T-cell (primary cell): Measurements from ENCODE around the gene TMEM89. TPM values are rescaled to one million over a fixed set of nuclear protein-coding genes. Genes with fewer than 3 reads are reported as not detected.

Experiments
- ATAC-seq, 4 experiments: fragments of 200-7000 bp in 3 of 4; fragments of 150-1000 bp in 1 of 4; cut with Tn5 transposase; replicated peaks in 1 of 4; 1 replicate in 3 of 4; 2 replicates in 1 of 4; pipeline ENCODE4 v1.10.0; 2021; ENCODE audit warnings: moderate library complexity in 3 of 4, mild to moderate bottlenecking in 2 of 4, moderate number of reproducible peaks in 1 of 4
- CTCF ChIA-PET, 2 donors: fragments of 300-600 bp; sonication (Branson Sonifier 250); formaldehyde crosslinking; loops; one replicate each; lab custom pipeline; 2022; ENCODE audit warnings: antibody characterized with exemption in 2 of 2; lab: Charles Lee
- POLR2A ChIA-PET, 2 donors: fragments of 300-600 bp; sonication (Branson Sonifier 250); formaldehyde crosslinking; loops; one replicate each; lab custom pipeline; 2022; ENCODE audit warnings: antibody characterized with exemption in 2 of 2; lab: Charles Lee
- DNase-seq, 35 experiments: peaks; one replicate each; pipeline versions ENCODE4 v3.0.0 to v3.0.0-alpha.2; 2013 to 2023
- H3K27ac ChIP-seq: one replicate; pipeline ENCODE4 v1.5.1; 2013; ENCODE audit warnings: low read length
- H3K27me3 ChIP-seq, 2 experiments: replicated peaks in 1 of 2; 1 replicate in 1 of 2; 2 replicates in 1 of 2; pipeline versions ENCODE4 v1.6.1 to v1.7.0; 2013; ENCODE audit warnings: low read length in 1 of 2, mixed read lengths in 1 of 2; ENCODE audit not compliant: control insufficient read depth in 2 of 2, insufficient read depth in 2 of 2; ENCODE audit errors: extremely low read depth in 1 of 2
- H3K36me3 ChIP-seq, 2 donors: 1 replicate in 1 of 2; 2 replicates in 1 of 2; pipeline versions ENCODE4 v1.6.1 to v1.7.0; 2013; ENCODE audit warnings: low read length in 1 of 2; ENCODE audit not compliant: control insufficient read depth in 2 of 2, insufficient read depth in 1 of 2; ENCODE audit errors: extremely low read depth in 1 of 2
- H3K4me1 ChIP-seq, 2 experiments: 1 replicate in 1 of 2; 2 replicates in 1 of 2; pipeline versions ENCODE4 v1.6.1 to v1.7.0; 2013; ENCODE audit warnings: low read length in 2 of 2, mixed read lengths in 1 of 2; ENCODE audit not compliant: insufficient read depth in 2 of 2, control insufficient read depth in 1 of 2; ENCODE audit errors: extremely low read depth in 1 of 2
- H3K4me3 ChIP-seq, 2 donors: 1 replicate in 1 of 2; 2 replicates in 1 of 2; pipeline versions ENCODE4 v1.5.1 to v1.7.0; 2013; ENCODE audit warnings: mild to moderate bottlenecking in 2 of 2, low read length in 1 of 2, moderate library complexity in 1 of 2; ENCODE audit not compliant: control insufficient read depth in 1 of 2; ENCODE audit errors: extremely low read depth in 1 of 2
- H3K9me3 ChIP-seq: 2 replicates; pipeline ENCODE4 v1.7.0; 2013
- H3K27ac Mint-ChIP-seq, 2 donors: one replicate each; pipeline ENCODE4 v1.8.0; 2020 to 2021; ENCODE audit warnings: mild to moderate bottlenecking in 2 of 2, mixed read lengths in 2 of 2
- H3K27me3 Mint-ChIP-seq, 2 donors: one replicate each; pipeline ENCODE4 v1.8.0; 2021 to 2022; ENCODE audit warnings: mixed read lengths in 2 of 2
- H3K36me3 Mint-ChIP-seq: one replicate; pipeline ENCODE4 v1.8.0; 2021; ENCODE audit warnings: mixed read lengths
- H3K4me1 Mint-ChIP-seq, 3 donors: one replicate each; pipeline ENCODE4 v1.8.0; 2020 to 2022; ENCODE audit warnings: mixed read lengths in 3 of 3, mild to moderate bottlenecking in 1 of 3
- H3K4me3 Mint-ChIP-seq, 3 donors: one replicate each; pipeline ENCODE4 v1.8.0; 2020 to 2022; ENCODE audit warnings: mild to moderate bottlenecking in 3 of 3, mixed read lengths in 3 of 3, moderate library complexity in 3 of 3
- H3K9me3 Mint-ChIP-seq, 3 donors: one replicate each; pipeline ENCODE4 v1.8.0; 2020 to 2022; ENCODE audit warnings: mixed read lengths in 3 of 3
- WGBS: methylation state at CpG from one replicate; pipeline ENCODE4 v1.1.5; 2013; ENCODE audit warnings: missing lambda C conversion rate; ENCODE audit not compliant: insufficient coverage; 5-methylcytosine and 5-hydroxymethylcytosine counted together
- total RNA-seq, 35 experiments: library from RNA in 6 of 35; stranded (reverse) in 6 of 35; fragments of 120-200 nt in 1 of 35; gene quantifications; one replicate each; pipeline versions ENCODE4 v1.2.1 to v1.2.4 and lab custom pipeline; 2013 to 2026

TMEM89 gene
- total RNA-seq, 5 donors from 2014 or later (not counting 1 experiment from before 2014, with no cell fraction given): 0.39 TPM; not detected in 4

GRCh38 chr3:48595075-48595525 is 26.5 kb downstream of the TMEM89 start, which contains the start of gene COL7A1:
COL7A1 (minus strand) TSS chr3:48595329; CDS start chr3:48595159, 170 bp downstream.
- H3K36me3 Mint-ChIP-seq: peaks cover 12% of the 10 kb centered on the region
- no peaks in the 10 kb centered on the region for H3K9me3 ChIP-seq
- H3K4me3 Mint-ChIP-seq: peak within 1 kb of the TSS in 1 of 3 donors; percentile 58
- peaks cover 22 to 38% of the 10 kb centered on the region in 2 donors for H3K27me3 Mint-ChIP-seq
- ChIA-PET POLR2A (no interaction called here), CTCF (no interaction called here)
- peaks cover 0 to 59% of the 10 kb centered on the region in 2 experiments for H3K27me3 ChIP-seq
- H3K9me3 Mint-ChIP-seq: no peaks in the 10 kb centered on the region
- no peak within 1 kb of the TSS for H3K4me3 ChIP-seq
- H3K36me3 ChIP-seq: peaks cover 8 to 25% of the 10 kb centered on the region in 2 donors
- peak in 8 of 35 experiments; percentile 5 to 44 (median 16) for DNase-seq
- H3K4me1 ChIP-seq: peaks cover 0 to 8% of the 10 kb centered on the region in 2 experiments
- ATAC-seq: peak in 1 of 4 experiments; percentile 60
- 8% methylated on average over 27 of the region's 35 CpGs for WGBS
- peaks cover 6 to 9% (median 6%) of the 10 kb centered on the region in 3 donors for H3K4me1 Mint-ChIP-seq
- H3K27ac ChIP-seq: no peak within 1 kb of the TSS
- no peak within 1 kb of the TSS for H3K27ac Mint-ChIP-seq

GRCh38 chr3:48594417-48595049 is 27.0 kb downstream of the TMEM89 start:
- Mint-ChIP-seq H3K9me3 (no peaks in the 10 kb centered on the region), H3K27me3 (peaks cover 27 to 43% of the 10 kb centered on the region in 2 donors), H3K36me3 (peaks cover 6% of the 10 kb centered on the region), H3K4me1 (peaks cover 6 to 9% (median 6%) of the 10 kb centered on the region in 3 donors), H3K27ac (no peak overlapping the region), H3K4me3 (peak overlapping the region in 1 of 3 donors; percentile 58)
- WGBS: 43% methylated on average over 39 of the region's 39 CpGs
- ChIA-PET POLR2A (no interaction called here), CTCF (no interaction called here)
- no peak for DNase-seq
- peaks cover 0 to 8% of the 10 kb centered on the region in 2 experiments for H3K4me1 ChIP-seq
- peak in 1 of 4 experiments; percentile 4 for ATAC-seq
- H3K27ac ChIP-seq: no peak overlapping the region
- peaks cover 0 to 64% of the 10 kb centered on the region in 2 experiments for H3K27me3 ChIP-seq
- H3K36me3 ChIP-seq: peaks cover 8 to 21% of the 10 kb centered on the region in 2 donors
- H3K9me3 ChIP-seq: no peaks in the 10 kb centered on the region
- H3K4me3 ChIP-seq: no peak overlapping the region

- no peak for DNase-seq
- Mint-ChIP-seq H3K4me3 (no peak overlapping the region), H3K27me3 (peaks cover 36 to 53% of the 10 kb centered on the region in 2 donors), H3K4me1 (peaks cover 6 to 9% (median 6%) of the 10 kb centered on the region in 3 donors), H3K9me3 (no peaks in the 10 kb centered on the region), H3K36me3 (no peaks in the 10 kb centered on the region), H3K27ac (no peak overlapping the region)
- no peak for ATAC-seq
- CTCF ChIA-PET: no interaction called here
- Histone ChIP-seq H3K4me1 (peaks cover 0 to 8% of the 10 kb centered on the region in 2 experiments), H3K27ac (no peak overlapping the region), H3K4me3 (no peak overlapping the region), H3K36me3 (peaks cover 0 to 9% of the 10 kb centered on the region in 2 donors), H3K9me3 (no peaks in the 10 kb centered on the region), H3K27me3 (peaks cover 0 to 75% of the 10 kb centered on the region in 2 experiments)
- WGBS: 79% methylated on average over 2 of the region's 9 CpGs
- POLR2A ChIA-PET: interaction anchor here in 1 of 2 donors (0.5 kb wide), 1 partner anchor 9 kb away, joined by 8 read pairs; no protein-coding TSS in a partner anchor
Measured at GRCh38 chr3:48593337-48593736, 28.2 kb downstream of the TMEM89 start.

GRCh38 chr3:48592519-48593087 is 29.0 kb downstream of the TMEM89 start:
- DNase-seq: no peak
- POLR2A ChIA-PET: no interaction called here
- WGBS: 88% methylated on average over 13 of the region's 21 CpGs
- Mint-ChIP-seq H3K4me3 (no peak overlapping the region), H3K27me3 (peaks cover 41 to 57% of the 10 kb centered on the region in 2 donors), H3K4me1 (peaks cover 6 to 9% (median 6%) of the 10 kb centered on the region in 3 donors), H3K9me3 (no peaks in the 10 kb centered on the region), H3K36me3 (no peaks in the 10 kb centered on the region), H3K27ac (no peak overlapping the region)
- H3K4me1 ChIP-seq: peaks cover 0 to 10% of the 10 kb centered on the region in 2 experiments
- no peak for ATAC-seq
- H3K27me3 ChIP-seq: peaks cover 0 to 82% of the 10 kb centered on the region in 2 experiments
- H3K36me3 ChIP-seq: peaks cover 0 to 3% of the 10 kb centered on the region in 2 donors
- no peaks in the 10 kb centered on the region for H3K9me3 ChIP-seq
- no peak overlapping the region for H3K27ac ChIP-seq
- CTCF ChIA-PET: no interaction called here
- H3K4me3 ChIP-seq: no peak overlapping the region

GRCh38 chr3:48591886-48592518 is 29.6 kb downstream of the TMEM89 start:
- DNase-seq: no peak
- ATAC-seq: no peak

GRCh38 chr3:48591436-48591835 is 30.1 kb downstream of the TMEM89 start:
- H3K27ac ChIP-seq: no peak overlapping the region
- H3K4me1 ChIP-seq: peaks cover 0 to 10% of the 10 kb centered on the region in 2 experiments
- CTCF ChIA-PET: no interaction called here
- ATAC-seq: no peak
- POLR2A ChIA-PET: no interaction called here
- H3K9me3 ChIP-seq: no peaks in the 10 kb centered on the region
- DNase-seq: no peak
- no peak overlapping the region for H3K27ac Mint-ChIP-seq
- no peak overlapping the region for H3K4me3 ChIP-seq
- no peaks in the 10 kb centered on the region for H3K36me3 Mint-ChIP-seq
- H3K4me3 Mint-ChIP-seq: no peak overlapping the region
- H3K27me3 Mint-ChIP-seq: peaks cover 41 to 63% of the 10 kb centered on the region in 2 donors
- 84% methylated on average over 13 of the region's 14 CpGs for WGBS
- peaks cover 0 to 91% of the 10 kb centered on the region in 2 experiments for H3K27me3 ChIP-seq
- peaks cover 6 to 9% (median 6%) of the 10 kb centered on the region in 3 donors for H3K4me1 Mint-ChIP-seq
- H3K36me3 ChIP-seq: no peaks in the 10 kb centered on the region
- H3K9me3 Mint-ChIP-seq: no peaks in the 10 kb centered on the region

More at GRCh38 chr3:48591886-48592518, 29.6 kb downstream of the TMEM89 start:
- WGBS: 91% methylated on average over 18 of the region's 22 CpGs
- CTCF ChIA-PET: no interaction called here
- H3K36me3 ChIP-seq: no peaks in the 10 kb centered on the region
- H3K4me3 Mint-ChIP-seq: no peak overlapping the region
- H3K4me3 ChIP-seq: no peak overlapping the region
- no peaks in the 10 kb centered on the region for H3K36me3 Mint-ChIP-seq
- peaks cover 0 to 10% of the 10 kb centered on the region in 2 experiments for H3K4me1 ChIP-seq
- H3K9me3 ChIP-seq: no peaks in the 10 kb centered on the region
- no peak overlapping the region for H3K27ac ChIP-seq
- H3K9me3 Mint-ChIP-seq: no peaks in the 10 kb centered on the region
- POLR2A ChIA-PET: no interaction called here
- H3K27me3 Mint-ChIP-seq: peaks cover 41 to 61% of the 10 kb centered on the region in 2 donors
- peaks cover 0 to 87% of the 10 kb centered on the region in 2 experiments for H3K27me3 ChIP-seq
- peaks cover 6 to 9% (median 6%) of the 10 kb centered on the region in 3 donors for H3K4me1 Mint-ChIP-seq
- H3K27ac Mint-ChIP-seq: no peak overlapping the region
